Ishikawa (cell line): Measurements from ENCODE around the gene OR2F1.

ENCODE experiments used
- CEBPB ChIP-seq: IDR thresholded peaks from 2 replicates; pipeline ENCODE4 v1.6.1; 2012
- CREB1 ChIP-seq: IDR thresholded peaks from 2 replicates; pipeline ENCODE4 v1.6.1; 2012; ENCODE audit warnings: low read depth
- EGR1 ChIP-seq: IDR thresholded peaks from 2 replicates; pipeline ENCODE4 v1.6.1; 2012
- EP300 ChIP-seq: IDR thresholded peaks from 2 replicates; pipeline ENCODE4 v1.6.1; 2012; ENCODE audit warnings: borderline replicate concordance
- FOXM1 ChIP-seq: IDR thresholded peaks from 2 replicates; pipeline ENCODE4 v1.6.1; 2012; ENCODE audit warnings: low read depth, borderline replicate concordance
- MAX ChIP-seq: IDR thresholded peaks from 2 replicates; pipeline ENCODE4 v1.6.1; 2012
- NFIC ChIP-seq: IDR thresholded peaks from 2 replicates; pipeline ENCODE4 v1.6.1; 2012
- RAD21 ChIP-seq: IDR thresholded peaks from 2 replicates; pipeline ENCODE4 v1.6.1; 2012; ENCODE audit warnings: low read depth
- TAF1 ChIP-seq: IDR thresholded peaks from 2 replicates; pipeline ENCODE4 v1.6.1; 2012; ENCODE audit warnings: low read depth, mild to moderate bottlenecking
- TCF12 ChIP-seq: IDR thresholded peaks from 2 replicates; pipeline ENCODE4 v1.6.1; 2012; ENCODE audit warnings: low read depth
- TEAD4 ChIP-seq: IDR thresholded peaks from 2 replicates; pipeline ENCODE4 v1.6.1; 2012
- USF1 ChIP-seq: IDR thresholded peaks from 2 replicates; pipeline ENCODE4 v1.6.1; 2012
- YY1 ChIP-seq: IDR thresholded peaks from 2 replicates; pipeline ENCODE4 v1.6.1; 2012; ENCODE audit warnings: low read depth
- ZBTB7A ChIP-seq: IDR thresholded peaks from 2 replicates; pipeline ENCODE4 v1.6.1; 2012; ENCODE audit warnings: low read depth
- TF ChIP-seq, protein P1 (sequence below): IDR thresholded peaks from 2 replicates; pipeline ENCODE4 v1.6.1; 2012; ENCODE audit warnings: low read depth, mild to moderate bottlenecking

Gene OR2F1

DNA sequence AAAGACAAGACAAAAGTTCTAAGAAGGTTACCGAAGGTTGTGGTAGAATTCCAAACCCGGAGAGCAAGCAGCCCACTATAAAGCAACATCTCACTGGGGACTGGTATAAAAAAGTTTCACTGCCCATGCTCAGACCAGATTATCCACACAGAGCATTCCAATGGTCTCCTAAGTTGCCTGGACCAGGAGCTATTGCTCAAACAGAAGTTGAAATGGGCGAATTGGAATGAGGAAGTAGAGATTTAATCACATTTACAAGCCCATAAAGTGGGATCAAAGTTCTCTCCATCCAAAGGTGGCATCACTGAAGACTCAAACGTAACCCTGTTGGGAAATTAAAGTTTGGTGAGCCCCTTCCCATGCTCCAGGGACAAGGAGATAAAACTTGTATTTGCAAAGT, 19.8 kb downstream of the OR2F1 start:
- TF ChIP-seq RAD21: no peak
- TF ChIP-seq USF1: no peak
- no peak for TF ChIP-seq FOXM1
- TF ChIP-seq TCF12: no peak
- no peak for TF ChIP-seq MAX
- no peak for TF ChIP-seq YY1
- TF ChIP-seq NFIC: no peak
- no peak for TF ChIP-seq TEAD4
- no peak for TF ChIP-seq EP300
- no peak for TF ChIP-seq TAF1
- no peak for TF ChIP-seq CREB1
- TF ChIP-seq ZBTB7A: no peak
- TF ChIP-seq, protein P1, sequence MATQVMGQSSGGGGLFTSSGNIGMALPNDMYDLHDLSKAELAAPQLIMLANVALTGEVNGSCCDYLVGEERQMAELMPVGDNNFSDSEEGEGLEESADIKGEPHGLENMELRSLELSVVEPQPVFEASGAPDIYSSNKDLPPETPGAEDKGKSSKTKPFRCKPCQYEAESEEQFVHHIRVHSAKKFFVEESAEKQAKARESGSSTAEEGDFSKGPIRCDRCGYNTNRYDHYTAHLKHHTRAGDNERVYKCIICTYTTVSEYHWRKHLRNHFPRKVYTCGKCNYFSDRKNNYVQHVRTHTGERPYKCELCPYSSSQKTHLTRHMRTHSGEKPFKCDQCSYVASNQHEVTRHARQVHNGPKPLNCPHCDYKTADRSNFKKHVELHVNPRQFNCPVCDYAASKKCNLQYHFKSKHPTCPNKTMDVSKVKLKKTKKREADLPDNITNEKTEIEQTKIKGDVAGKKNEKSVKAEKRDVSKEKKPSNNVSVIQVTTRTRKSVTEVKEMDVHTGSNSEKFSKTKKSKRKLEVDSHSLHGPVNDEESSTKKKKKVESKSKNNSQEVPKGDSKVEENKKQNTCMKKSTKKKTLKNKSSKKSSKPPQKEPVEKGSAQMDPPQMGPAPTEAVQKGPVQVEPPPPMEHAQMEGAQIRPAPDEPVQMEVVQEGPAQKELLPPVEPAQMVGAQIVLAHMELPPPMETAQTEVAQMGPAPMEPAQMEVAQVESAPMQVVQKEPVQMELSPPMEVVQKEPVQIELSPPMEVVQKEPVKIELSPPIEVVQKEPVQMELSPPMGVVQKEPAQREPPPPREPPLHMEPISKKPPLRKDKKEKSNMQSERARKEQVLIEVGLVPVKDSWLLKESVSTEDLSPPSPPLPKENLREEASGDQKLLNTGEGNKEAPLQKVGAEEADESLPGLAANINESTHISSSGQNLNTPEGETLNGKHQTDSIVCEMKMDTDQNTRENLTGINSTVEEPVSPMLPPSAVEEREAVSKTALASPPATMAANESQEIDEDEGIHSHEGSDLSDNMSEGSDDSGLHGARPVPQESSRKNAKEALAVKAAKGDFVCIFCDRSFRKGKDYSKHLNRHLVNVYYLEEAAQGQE: no peak
- no peak for TF ChIP-seq CEBPB
- TF ChIP-seq EGR1: no peak

- TF ChIP-seq FOXM1: no peak
Observed at GRCh38 chr7:143975617-143976016, 21.0 kb downstream of the OR2F1 start.

DNA sequence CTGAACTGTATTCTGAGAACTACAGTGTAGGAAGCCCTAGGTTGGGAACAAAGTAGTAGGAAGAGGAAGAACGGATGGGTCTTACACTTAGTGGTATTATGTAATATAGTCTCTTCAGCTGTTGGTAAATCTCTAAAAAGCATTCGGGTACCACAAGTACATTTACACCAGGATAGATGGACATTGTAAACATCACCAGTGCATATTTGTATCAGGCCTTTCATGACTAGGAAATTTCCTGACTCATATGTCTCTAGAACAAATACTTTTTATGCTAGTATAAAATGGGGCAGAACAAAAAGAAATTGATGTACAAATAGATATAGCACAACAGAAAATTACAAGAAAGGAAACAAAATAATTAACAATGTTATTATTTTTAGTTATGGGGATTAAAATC, 23.9 kb downstream of the OR2F1 start:
- TF ChIP-seq EGR1 (no peak), EP300 (no peak), TCF12 (no peak)

DNA sequence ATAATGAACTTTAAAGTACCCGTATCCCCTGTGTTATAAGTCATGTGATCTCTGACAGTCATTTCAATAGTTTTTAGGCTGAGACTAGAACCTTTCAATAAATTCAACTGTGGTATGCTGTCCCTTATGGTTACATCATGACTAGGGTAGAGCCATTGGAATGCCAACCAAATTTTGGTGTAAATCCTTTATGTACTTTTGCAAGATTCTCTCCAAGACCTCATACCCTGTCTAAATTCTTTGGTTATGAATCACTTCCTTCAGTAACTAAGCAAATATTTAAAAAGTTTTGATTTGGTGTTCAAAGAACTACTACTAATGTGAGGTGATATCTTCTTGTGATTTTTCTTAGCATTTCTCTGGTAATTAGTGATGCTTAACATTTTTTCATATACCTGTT, 24.7 kb downstream of the OR2F1 start:
- TF ChIP-seq TCF12: no peak
- no peak for TF ChIP-seq NFIC
- no peak for TF ChIP-seq MAX
- no peak for TF ChIP-seq CREB1
- no peak for TF ChIP-seq ZBTB7A
- no peak for TF ChIP-seq TAF1
- TF ChIP-seq USF1: no peak
- no peak for TF ChIP-seq FOXM1
- no peak for TF ChIP-seq RAD21
- no peak for TF ChIP-seq YY1
- TF ChIP-seq EGR1: no peak
- TF ChIP-seq TEAD4: no peak

DNA sequence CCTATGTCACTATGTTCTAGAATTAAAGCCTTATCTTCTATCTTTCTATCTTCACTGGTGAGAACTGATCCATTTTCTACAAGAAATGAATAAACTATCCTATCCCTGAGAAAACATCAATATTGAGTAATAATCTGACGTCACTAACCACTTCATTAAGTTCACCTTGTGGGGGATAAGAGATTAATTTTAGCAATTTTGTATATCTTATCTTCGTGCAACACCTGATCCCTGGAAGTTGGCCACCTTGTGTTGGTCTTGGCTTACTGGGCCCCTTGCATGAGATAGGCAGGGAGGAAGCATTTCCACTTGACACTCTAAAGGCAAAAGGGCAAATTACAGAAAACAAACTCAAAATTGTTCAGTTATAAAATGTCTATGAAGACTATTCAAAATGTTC, 25.4 kb downstream of the OR2F1 start:
- TF ChIP-seq RAD21: no peak
- TF ChIP-seq TAF1: no peak
- no peak for TF ChIP-seq CREB1
- no peak for TF ChIP-seq TEAD4
- no peak for TF ChIP-seq EGR1
- TF ChIP-seq YY1: no peak
- TF ChIP-seq, protein P1: no peak
- no peak for TF ChIP-seq CEBPB
- TF ChIP-seq FOXM1: no peak
- TF ChIP-seq ZBTB7A: no peak
- no peak for TF ChIP-seq USF1
- no peak for TF ChIP-seq NFIC
- no peak for TF ChIP-seq TCF12
- TF ChIP-seq MAX: no peak
- no peak for TF ChIP-seq EP300
